Measurements from ENCODE around the gene DNAJC10.
"Not testable (repeated sequence)": the region's sequence is repeated elsewhere in the genome, so short reads cannot be mapped to it uniquely, and the experiment has no call there.

The DNAJC10 gene, protein sequence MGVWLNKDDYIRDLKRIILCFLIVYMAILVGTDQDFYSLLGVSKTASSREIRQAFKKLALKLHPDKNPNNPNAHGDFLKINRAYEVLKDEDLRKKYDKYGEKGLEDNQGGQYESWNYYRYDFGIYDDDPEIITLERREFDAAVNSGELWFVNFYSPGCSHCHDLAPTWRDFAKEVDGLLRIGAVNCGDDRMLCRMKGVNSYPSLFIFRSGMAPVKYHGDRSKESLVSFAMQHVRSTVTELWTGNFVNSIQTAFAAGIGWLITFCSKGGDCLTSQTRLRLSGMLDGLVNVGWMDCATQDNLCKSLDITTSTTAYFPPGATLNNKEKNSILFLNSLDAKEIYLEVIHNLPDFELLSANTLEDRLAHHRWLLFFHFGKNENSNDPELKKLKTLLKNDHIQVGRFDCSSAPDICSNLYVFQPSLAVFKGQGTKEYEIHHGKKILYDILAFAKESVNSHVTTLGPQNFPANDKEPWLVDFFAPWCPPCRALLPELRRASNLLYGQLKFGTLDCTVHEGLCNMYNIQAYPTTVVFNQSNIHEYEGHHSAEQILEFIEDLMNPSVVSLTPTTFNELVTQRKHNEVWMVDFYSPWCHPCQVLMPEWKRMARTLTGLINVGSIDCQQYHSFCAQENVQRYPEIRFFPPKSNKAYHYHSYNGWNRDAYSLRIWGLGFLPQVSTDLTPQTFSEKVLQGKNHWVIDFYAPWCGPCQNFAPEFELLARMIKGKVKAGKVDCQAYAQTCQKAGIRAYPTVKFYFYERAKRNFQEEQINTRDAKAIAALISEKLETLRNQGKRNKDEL

DNA sequence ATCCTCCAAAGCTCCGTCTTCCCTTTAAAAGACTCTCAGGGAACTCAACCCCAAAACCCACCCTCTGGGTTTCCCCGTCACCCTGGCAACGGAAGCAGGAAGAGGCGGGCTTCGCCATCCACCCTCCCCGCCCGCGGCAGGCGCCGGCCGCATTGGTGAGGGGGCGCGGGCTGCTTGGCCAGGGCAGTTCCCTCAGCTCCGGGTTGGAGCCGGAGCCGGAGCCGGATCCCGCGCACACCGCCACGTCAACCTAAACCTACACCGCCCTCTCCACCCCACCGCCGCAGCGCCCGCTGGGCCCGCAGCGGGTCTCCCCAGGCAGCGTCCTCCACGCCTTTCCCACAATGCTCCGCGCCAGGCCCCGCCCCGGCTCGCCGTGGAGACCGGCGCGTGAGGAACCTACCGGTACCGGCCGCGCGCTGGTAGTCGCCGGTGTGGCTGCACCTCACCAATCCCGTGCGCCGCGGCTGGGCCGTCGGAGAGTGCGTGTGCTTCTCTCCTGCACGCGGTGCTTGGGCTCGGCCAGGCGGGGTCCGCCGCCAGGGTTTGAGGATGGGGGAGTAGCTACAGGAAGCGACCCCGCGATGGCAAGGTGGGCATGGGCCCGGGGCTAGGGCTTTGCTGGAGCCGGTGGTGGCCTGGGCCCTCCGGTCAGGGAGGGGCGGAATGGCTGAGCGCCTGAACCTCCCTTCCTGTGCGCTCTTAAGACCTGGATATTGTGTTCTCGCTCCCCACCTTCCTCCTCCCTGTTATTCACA lies at the start of gene DNAJC10:
Gene DNAJC10 (plus strand): TSS at position 366 of the 758 bp plus-strand sequence. CDS start 1,830 bp downstream, outside the sequence.
- no peak within 1 kb of the TSS for H3K27ac Mint-ChIP-seq
- H3K4me3 Mint-ChIP-seq: no peak within 1 kb of the TSS
- H3K27me3 Mint-ChIP-seq: no peaks in the 10 kb centered on the region
- H3K4me1 Mint-ChIP-seq (ENCODE audit: low read depth): peaks cover 9% of the 10 kb centered on the region
- H3K36me3 Mint-ChIP-seq: peaks cover 13% of the 10 kb centered on the region
- H3K9me3 Mint-ChIP-seq (ENCODE audit: low read depth): no peaks in the 10 kb centered on the region

DNA sequence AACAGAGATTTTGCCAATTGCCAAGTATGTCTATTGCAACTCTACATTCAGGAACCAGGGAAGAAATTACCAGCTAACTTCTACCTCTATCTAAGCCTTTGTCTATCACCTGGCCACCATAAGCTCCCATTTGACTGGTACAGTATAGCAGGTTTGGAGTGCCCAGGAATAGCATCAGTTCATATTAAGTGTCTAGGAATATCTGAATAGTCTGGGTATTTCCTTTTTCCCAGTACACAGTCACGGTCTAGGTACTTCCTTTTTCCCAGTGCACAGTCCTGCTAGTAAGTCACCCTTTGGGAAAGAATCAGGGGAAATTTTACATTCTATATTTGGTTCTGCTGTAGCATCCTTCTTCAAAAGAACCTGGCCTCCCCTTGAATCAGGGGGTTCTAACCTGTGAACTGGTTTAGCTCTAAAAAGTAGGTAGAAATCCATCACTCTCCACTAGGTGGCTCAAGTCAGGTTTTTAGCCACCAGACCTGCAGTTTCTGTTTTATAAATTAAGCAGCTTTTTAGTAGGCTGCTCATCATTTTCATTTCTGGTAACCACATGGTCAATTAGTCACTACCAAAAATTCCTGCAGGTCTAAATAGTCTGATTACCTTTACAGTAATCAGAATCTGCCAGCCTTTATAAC lies 49.3 kb upstream of the DNAJC10 start:
- Mint-ChIP-seq H3K4me1 (ENCODE audit: low read depth) (peaks cover 4% of the 10 kb centered on the region), H3K27ac (no peak overlapping the region), H3K4me3 (no peak overlapping the region), H3K36me3 (no peaks in the 10 kb centered on the region), H3K27me3 (no peaks in the 10 kb centered on the region), H3K9me3 (ENCODE audit: low read depth) (no peaks in the 10 kb centered on the region)

DNA sequence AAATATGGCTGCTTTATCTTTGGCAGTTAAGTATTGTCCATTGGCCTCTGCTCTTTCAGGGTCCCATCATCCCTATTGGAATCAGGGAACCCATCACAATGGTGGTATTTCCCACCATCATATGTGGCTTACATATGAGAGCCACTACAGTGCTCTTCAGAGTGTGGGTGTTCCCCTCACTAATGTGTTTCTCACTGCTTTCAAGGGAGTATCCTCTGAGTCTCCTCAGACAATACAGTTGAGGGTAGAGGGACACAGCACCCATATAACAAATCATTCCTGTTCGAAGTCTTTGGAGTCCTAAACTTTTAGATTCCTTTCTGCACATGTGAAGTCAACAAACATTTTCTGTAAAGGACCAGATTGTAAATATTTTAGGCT lies 48.8 kb upstream of the DNAJC10 start:
- Mint-ChIP-seq H3K27ac (no peak overlapping the region), H3K27me3 (no peaks in the 10 kb centered on the region), H3K36me3 (no peaks in the 10 kb centered on the region), H3K9me3 (ENCODE audit: low read depth) (no peaks in the 10 kb centered on the region), H3K4me1 (ENCODE audit: low read depth) (peaks cover 4% of the 10 kb centered on the region), H3K4me3 (no peak overlapping the region)

DNA sequence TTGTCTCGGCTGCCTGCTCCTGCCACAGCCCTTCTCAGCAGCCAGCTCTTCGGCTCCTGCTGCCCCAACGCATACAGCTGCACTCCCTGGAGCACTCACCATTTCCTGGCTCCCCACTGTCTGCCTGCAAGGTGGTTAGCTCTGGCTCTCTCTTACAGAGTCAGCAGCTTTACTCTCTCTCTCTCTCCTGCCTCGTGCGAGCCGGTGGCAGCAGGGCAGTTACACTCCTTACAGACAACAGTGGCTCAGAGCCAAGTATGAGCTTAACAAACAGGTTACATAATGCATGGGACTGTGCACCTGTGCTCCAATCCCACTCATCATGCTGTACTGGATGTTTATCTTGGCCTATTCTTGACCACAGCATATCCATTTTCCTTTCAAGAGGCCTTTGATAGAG lies 47.4 kb upstream of the DNAJC10 start:
- Mint-ChIP-seq H3K27ac (no peak overlapping the region), H3K4me1 (ENCODE audit: low read depth) (peaks cover 4% of the 10 kb centered on the region), H3K9me3 (ENCODE audit: low read depth) (no peaks in the 10 kb centered on the region), H3K27me3 (no peaks in the 10 kb centered on the region), H3K36me3 (no peaks in the 10 kb centered on the region), H3K4me3 (no peak overlapping the region)

DNA sequence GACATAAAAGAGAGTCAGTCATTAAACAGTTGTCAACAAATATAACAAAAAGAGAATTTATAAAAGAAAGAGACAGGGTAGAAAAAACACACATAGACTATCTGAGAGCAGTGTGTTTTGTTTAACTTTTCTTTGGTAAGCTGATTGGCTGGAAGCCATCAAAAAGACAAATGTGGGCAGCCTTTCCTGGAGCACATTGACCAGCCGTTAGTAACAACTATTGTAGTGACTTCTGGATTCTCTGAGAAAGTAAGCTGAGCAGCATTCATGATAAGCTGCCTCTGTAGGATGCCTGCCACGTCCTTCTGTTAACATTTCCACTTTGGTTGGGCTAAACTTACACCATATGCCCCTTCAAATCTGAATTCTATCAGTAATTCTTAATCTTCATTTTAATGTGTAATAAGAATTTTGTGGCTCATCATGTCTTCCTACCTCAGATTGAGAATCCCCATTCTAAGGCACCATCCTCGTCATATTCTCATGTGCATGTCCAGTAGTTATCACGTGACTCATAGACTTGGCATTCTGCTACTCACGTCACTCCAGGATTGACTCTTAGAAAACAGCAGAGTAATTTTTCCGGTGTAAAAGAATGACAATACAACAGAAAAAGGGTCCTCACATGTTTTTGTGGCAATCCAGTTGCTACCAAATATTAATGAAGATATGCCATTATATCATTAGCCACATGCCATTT lies 43.4 kb upstream of the DNAJC10 start:
- Mint-ChIP-seq H3K4me3 (no peak overlapping the region), H3K4me1 (ENCODE audit: low read depth) (no peaks in the 10 kb centered on the region), H3K36me3 (no peaks in the 10 kb centered on the region), H3K27ac (no peak overlapping the region), H3K27me3 (peaks cover 7% of the 10 kb centered on the region), H3K9me3 (ENCODE audit: low read depth) (no peaks in the 10 kb centered on the region)

DNA sequence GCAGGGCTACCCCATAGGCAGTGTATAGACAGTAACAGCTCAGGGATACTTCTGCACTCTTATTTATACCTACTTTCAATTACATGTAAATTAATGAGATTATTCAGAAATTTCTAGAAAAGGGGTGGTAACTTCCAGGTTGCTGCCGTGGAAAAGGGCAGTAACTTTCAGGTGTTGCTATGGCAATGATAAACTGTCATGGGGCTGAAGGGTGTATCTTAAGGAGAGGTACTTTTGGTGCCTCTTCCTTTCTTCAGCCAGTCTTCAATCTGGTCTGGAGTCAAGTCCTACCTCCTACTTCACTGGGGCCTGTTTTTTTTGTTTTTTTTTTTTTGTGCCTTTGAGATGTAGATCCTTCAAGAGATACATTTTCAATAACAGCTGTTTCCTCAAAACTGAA lies 35.2 kb upstream of the DNAJC10 start:
- Mint-ChIP-seq H3K36me3 (no peaks in the 10 kb centered on the region), H3K27me3 (peaks cover 19% of the 10 kb centered on the region), H3K9me3 (ENCODE audit: low read depth) (no peaks in the 10 kb centered on the region), H3K27ac (no peak overlapping the region), H3K4me3 (no peak overlapping the region), H3K4me1 (ENCODE audit: low read depth) (no peaks in the 10 kb centered on the region)

DNA sequence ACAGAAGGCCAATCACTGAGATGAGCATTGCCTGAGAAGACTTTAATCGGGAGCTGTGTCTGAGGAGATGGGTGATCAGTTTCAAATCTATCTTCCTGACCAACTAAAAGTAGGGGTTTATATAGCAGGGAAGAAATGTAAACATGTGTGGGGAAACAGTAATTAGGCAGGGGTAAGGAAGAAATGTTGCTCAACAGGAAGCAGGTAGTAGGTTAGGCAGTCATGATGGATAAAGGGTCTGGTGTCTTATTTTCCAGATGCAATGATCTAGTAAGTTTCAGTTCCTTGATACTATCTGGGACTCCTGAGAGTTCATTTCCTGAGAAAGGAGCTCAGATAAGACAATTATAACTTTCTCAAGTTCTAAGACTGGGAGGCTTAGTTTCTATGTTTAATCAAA lies 33.8 kb upstream of the DNAJC10 start:
- H3K4me3 Mint-ChIP-seq: no peak overlapping the region
- no peak overlapping the region for H3K27ac Mint-ChIP-seq
- no peaks in the 10 kb centered on the region for H3K9me3 Mint-ChIP-seq (ENCODE audit: low read depth)
- no peaks in the 10 kb centered on the region for H3K4me1 Mint-ChIP-seq (ENCODE audit: low read depth)
- H3K27me3 Mint-ChIP-seq: peaks cover 13% of the 10 kb centered on the region
- no peaks in the 10 kb centered on the region for H3K36me3 Mint-ChIP-seq

DNA sequence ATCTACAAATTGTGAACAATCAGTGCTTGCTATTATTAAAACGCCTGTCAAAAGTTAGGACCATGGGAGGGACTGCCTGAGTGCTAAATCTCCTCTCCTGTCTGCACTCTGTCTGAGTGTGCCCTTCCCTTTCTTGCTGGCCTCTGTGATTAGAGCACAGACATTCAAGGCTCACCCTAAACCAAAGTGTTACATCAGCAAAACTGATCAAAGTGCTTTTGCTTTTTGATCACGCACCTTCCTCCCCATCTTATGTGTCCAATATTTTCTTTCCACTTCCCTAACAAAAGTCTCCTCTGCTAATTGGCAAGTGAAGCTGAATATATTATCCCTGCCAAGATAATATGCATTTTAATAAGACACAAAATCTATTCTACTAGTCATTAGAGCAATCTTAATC lies 30.5 kb upstream of the DNAJC10 start:
- Mint-ChIP-seq H3K4me3 (no peak overlapping the region), H3K27ac (no peak overlapping the region), H3K9me3 (ENCODE audit: low read depth) (no peaks in the 10 kb centered on the region), H3K36me3 (no peaks in the 10 kb centered on the region), H3K4me1 (ENCODE audit: low read depth) (no peaks in the 10 kb centered on the region), H3K27me3 (peaks cover 20% of the 10 kb centered on the region)

DNA sequence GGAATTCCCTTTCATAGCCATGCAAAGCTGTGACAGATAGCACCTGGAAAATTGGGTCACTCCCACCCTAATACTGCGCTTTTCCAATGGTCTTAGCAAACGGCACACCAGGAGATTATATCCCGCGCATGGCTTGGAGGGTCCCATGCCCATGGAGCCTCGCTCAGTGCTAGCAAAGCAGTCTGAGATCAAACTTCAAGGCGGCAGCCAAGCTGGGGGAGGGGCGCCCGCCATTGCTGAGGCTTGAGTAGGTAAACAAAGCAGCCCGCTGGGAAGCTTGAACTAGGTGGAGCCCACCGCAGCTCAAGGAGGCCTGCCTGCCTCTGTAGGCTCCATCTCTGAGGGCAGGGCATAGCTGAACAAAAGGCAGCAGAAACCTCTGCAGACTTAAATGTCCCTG lies 29.3 kb upstream of the DNAJC10 start:
- H3K9me3 Mint-ChIP-seq (ENCODE audit: low read depth); H3K27ac Mint-ChIP-seq; H3K4me1 Mint-ChIP-seq (ENCODE audit: low read depth); H3K4me3 Mint-ChIP-seq; H3K36me3 Mint-ChIP-seq: not testable (repeated sequence)
- peaks cover 20% of the 10 kb centered on the region for H3K27me3 Mint-ChIP-seq

DNA sequence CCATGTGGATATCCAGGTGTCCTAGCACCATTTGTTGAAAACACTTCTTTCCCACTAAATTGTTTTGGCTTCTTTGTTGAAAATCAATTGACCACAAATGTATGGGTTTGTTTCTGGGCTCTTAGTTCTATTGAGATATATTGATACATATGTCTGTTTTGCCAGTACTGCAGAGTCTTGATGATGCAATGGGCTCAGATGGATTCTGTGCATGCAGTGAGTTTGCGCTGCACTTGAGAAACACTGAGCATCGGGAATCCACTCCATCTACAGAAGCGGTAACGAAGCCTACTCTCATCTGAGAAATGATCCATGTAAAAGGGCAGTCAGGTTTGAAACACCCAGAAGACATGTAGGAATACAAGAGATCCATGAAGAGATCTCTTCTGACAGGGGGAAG lies 21.9 kb upstream of the DNAJC10 start:
- H3K9me3 Mint-ChIP-seq (ENCODE audit: low read depth): no peaks in the 10 kb centered on the region
- no peak overlapping the region for H3K4me3 Mint-ChIP-seq
- no peak overlapping the region for H3K27ac Mint-ChIP-seq
- H3K27me3 Mint-ChIP-seq: no peaks in the 10 kb centered on the region
- H3K36me3 Mint-ChIP-seq: no peaks in the 10 kb centered on the region
- no peaks in the 10 kb centered on the region for H3K4me1 Mint-ChIP-seq (ENCODE audit: low read depth)

DNA sequence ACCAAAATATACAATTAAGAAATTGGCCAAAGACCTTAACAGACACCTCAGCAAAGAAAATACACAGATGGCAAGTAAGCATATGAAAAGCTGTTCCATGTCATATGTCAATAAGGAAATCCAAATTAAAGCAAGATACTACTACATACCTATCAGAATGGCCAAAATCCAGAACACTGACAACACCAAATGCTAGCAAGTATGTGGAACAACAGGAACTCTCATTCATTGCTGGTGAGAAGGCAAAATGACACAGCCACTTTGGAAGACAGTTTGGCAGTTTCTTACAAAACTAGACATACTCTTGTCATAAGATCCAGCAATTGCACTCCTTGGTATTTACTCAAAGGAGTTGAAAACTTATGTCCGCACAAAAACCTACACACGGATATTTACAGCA lies 20.3 kb upstream of the DNAJC10 start:
- H3K9me3 Mint-ChIP-seq (ENCODE audit: low read depth): no peaks in the 10 kb centered on the region
- no peaks in the 10 kb centered on the region for H3K4me1 Mint-ChIP-seq (ENCODE audit: low read depth)
- no peaks in the 10 kb centered on the region for H3K36me3 Mint-ChIP-seq
- H3K27me3 Mint-ChIP-seq: no peaks in the 10 kb centered on the region
- no peak overlapping the region for H3K27ac Mint-ChIP-seq
- no peak overlapping the region for H3K4me3 Mint-ChIP-seq

DNA sequence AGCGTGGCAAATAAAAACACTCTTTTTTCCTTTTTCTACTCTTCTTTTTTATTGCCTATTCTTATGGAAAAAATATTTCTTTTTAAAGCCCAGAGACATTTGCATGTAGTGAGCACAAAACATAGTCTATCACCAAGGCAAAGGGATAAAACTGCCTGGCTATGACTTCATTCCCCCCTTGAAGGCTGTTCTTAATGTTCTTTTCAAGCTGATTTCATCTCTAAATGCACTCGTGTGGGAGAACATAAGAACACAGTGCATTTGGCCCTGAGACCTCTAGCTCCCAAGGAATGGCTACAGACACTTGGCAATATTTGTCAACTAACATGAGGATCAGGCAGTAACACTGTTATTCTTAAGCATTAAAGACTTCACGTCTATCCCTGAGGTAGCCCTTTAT lies 17.4 kb upstream of the DNAJC10 start:
- Mint-ChIP-seq H3K36me3 (no peaks in the 10 kb centered on the region), H3K27me3 (peaks cover 4% of the 10 kb centered on the region)

DNA sequence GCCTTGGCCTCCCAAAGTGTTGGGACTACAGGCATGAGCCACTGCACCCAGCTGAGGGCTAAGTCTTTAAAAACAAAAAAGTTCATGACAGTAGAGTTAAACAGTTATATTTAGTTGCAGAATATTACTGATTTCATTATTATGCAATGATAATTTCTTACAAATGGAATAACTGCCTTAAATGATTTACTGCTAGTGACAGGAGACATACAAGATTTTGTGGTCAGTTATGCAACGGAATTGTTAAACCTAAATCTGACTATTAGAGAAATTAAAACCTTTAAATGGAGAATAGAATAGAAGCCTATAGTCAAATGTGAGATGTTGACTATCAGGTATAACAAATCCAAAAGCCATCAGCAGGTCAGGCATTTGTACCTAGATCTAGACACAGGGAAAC lies 10.3 kb upstream of the DNAJC10 start:
- H3K4me3 Mint-ChIP-seq: no peak overlapping the region
- H3K36me3 Mint-ChIP-seq: no peaks in the 10 kb centered on the region
- H3K27me3 Mint-ChIP-seq: peaks cover 21% of the 10 kb centered on the region
- no peak overlapping the region for H3K27ac Mint-ChIP-seq
- H3K4me1 Mint-ChIP-seq (ENCODE audit: low read depth): no peaks in the 10 kb centered on the region
- H3K9me3 Mint-ChIP-seq (ENCODE audit: low read depth): no peaks in the 10 kb centered on the region

More for the DNA sequence above, 17.4 kb upstream of the DNAJC10 start:
- Mint-ChIP-seq H3K9me3 (ENCODE audit: low read depth) (no peaks in the 10 kb centered on the region), H3K4me3 (no peak overlapping the region), H3K4me1 (ENCODE audit: low read depth) (no peaks in the 10 kb centered on the region), H3K27ac (no peak overlapping the region)

DNA sequence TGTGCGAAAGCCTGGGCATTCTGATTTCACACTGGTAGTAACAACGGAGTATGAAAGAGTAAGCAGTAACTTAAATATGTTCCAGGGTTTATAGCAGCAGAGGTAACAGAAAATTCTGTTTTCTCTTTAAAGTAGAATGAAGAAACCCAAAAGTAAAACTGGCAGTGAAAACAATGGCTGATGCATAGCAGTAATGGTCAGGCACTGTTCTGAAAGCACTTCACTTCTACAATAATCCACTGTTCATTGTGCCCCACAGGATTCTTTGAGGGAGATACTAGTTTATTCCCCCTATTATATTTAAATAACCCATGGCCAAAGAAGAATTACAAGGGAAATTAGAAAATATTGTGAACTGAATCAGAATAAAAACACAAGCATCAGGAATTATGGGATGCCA lies 9.3 kb upstream of the DNAJC10 start:
- Mint-ChIP-seq H3K27me3 (peaks cover 23% of the 10 kb centered on the region), H3K4me1 (ENCODE audit: low read depth) (no peaks in the 10 kb centered on the region), H3K36me3 (no peaks in the 10 kb centered on the region), H3K9me3 (ENCODE audit: low read depth) (no peaks in the 10 kb centered on the region), H3K27ac (no peak overlapping the region), H3K4me3 (no peak overlapping the region)
